KMS-11 (cell line): ENCODE measurements around the gene TPBGL.

ENCODE experiments used
- H2AFZ ChIP-seq: fragments of 200-600 bp; sonication (generic); 2 replicates; pipeline ENCODE4 v1.6.1; 2016; ENCODE audit warnings: antibody characterized with exemption, mixed run types, low read depth
- H3K27ac ChIP-seq: fragments of 200-600 bp; sonication (generic); 2 replicates; pipeline ENCODE4 v1.6.1; 2016; ENCODE audit warnings: mild to moderate bottlenecking, mixed run types
- H3K27me3 ChIP-seq: fragments of 200-600 bp; sonication (generic); 2 replicates; pipeline ENCODE4 v1.6.1; 2017; ENCODE audit warnings: mild to moderate bottlenecking, low read depth, mixed run types, moderate library complexity; ENCODE audit not compliant: insufficient read depth
- H3K36me3 ChIP-seq: fragments of 200-600 bp; sonication (generic); 2 replicates; pipeline ENCODE4 v1.6.1; 2017; ENCODE audit warnings: mild to moderate bottlenecking, mixed run types; ENCODE audit not compliant: insufficient read depth
- H3K4me1 ChIP-seq: fragments of 200-600 bp; sonication (generic); 2 replicates; pipeline ENCODE4 v1.6.1; 2016; ENCODE audit warnings: mild to moderate bottlenecking, low read depth, mixed run types; ENCODE audit not compliant: poor library complexity, severe bottlenecking
- H3K4me2 ChIP-seq: fragments of 200-600 bp; sonication (generic); 2 replicates; pipeline ENCODE4 v1.7.0; 2016; ENCODE audit warnings: mild to moderate bottlenecking, mixed run types
- H3K4me3 ChIP-seq: fragments of 200-600 bp; sonication (generic); IDR thresholded peaks from 2 replicates; pipeline ENCODE4 v1.6.1; 2017; ENCODE audit warnings: low read depth, low read length, mixed read lengths; ENCODE audit not compliant: insufficient read depth
- H3K79me2 ChIP-seq: fragments of 200-600 bp; sonication (generic); 2 replicates; pipeline ENCODE4 v1.6.1; 2016; ENCODE audit warnings: low read depth, mixed run types; ENCODE audit not compliant: insufficient read depth
- H3K9ac ChIP-seq: fragments of 200-600 bp; sonication (generic); 2 replicates; pipeline ENCODE4 v1.6.1; 2016; ENCODE audit warnings: mild to moderate bottlenecking, mixed run types
- H4K20me1 ChIP-seq: fragments of 200-600 bp; sonication (generic); 2 replicates; pipeline ENCODE4 v1.6.1; 2016; ENCODE audit warnings: mild to moderate bottlenecking, mixed run types; ENCODE audit not compliant: insufficient read depth
- CTCF ChIP-seq: fragments of 200-600 bp; sonication (generic); conservative IDR thresholded peaks from 2 replicates; pipeline ENCODE4 v1.6.1; 2017; ENCODE audit warnings: low read depth, mild to moderate bottlenecking, antibody characterized with exemption, low read length, moderate library complexity, mixed read lengths

Gene TPBGL

GRCh38 chr11:75242722-75243600, 2.4 kb downstream of the TPBGL start:
- TF ChIP-seq CTCF, result no peak
- Histone ChIP-seq H2AFZ (no peak overlapping the region), H3K36me3 (no peaks in the 10 kb centered on the region), H3K9ac (no peak overlapping the region), H3K4me1 (no peaks in the 10 kb centered on the region), H3K79me2 (no peaks in the 10 kb centered on the region), H3K27ac (no peak overlapping the region), H4K20me1 (no peaks in the 10 kb centered on the region), H3K27me3 (peaks cover 8% of the 10 kb centered on the region; the same call in 1 of the 2 replicates), H3K4me3 (no peak overlapping the region), H3K4me2 (no peak overlapping the region)

DNA sequence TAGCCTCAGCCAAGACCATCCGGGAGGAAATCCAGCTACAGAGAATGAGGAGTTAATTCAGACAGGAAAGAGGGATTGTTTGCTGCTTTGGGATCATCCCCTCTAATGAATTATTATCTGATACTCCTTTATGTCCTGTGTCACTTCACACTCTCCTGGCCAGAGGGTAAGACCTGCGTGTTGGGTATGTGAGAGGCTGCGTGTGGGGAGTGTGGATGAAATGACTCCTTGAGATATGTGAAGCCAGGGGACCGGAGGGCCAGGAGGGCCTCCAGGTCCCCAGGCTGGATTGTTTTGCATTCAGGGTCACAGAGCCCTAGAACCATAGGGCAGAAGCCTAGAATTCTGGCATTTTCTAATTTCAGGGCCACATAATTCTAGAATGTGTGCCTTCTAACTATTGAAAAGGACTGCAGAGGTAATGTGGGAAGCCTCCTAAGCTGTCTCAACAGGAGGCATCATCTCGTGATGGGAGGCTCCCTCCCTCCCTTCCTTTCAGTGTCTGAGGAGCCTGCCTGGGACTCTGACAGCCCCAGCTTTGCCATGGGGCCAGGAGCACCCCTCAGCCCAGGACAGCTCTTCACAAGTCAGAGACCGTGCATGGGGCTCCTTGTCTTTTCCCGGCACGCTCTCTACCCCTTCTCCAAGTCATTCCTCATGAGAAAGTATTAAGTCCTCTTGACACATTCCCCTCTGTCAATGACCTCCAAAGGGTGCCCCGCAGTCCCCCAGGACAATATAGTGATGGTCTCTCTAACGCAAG, 3.7 kb downstream of the TPBGL start:
- H2AFZ ChIP-seq, result no peak overlapping the region
- TF ChIP-seq CTCF, result no peak
- no peaks in the 10 kb centered on the region for H4K20me1 ChIP-seq
- no peaks in the 10 kb centered on the region for H3K36me3 ChIP-seq
- H3K79me2 ChIP-seq, result no peaks in the 10 kb centered on the region
- peaks cover 7% of the 10 kb centered on the region; the same call in 1 of the 2 replicates for H3K27me3 ChIP-seq
- no peak overlapping the region for H3K9ac ChIP-seq
- H3K4me1 ChIP-seq, result no peaks in the 10 kb centered on the region
- H3K27ac ChIP-seq, result no peak overlapping the region
- no peak overlapping the region for H3K4me3 ChIP-seq
- H3K4me2 ChIP-seq, result no peak overlapping the region

DNA sequence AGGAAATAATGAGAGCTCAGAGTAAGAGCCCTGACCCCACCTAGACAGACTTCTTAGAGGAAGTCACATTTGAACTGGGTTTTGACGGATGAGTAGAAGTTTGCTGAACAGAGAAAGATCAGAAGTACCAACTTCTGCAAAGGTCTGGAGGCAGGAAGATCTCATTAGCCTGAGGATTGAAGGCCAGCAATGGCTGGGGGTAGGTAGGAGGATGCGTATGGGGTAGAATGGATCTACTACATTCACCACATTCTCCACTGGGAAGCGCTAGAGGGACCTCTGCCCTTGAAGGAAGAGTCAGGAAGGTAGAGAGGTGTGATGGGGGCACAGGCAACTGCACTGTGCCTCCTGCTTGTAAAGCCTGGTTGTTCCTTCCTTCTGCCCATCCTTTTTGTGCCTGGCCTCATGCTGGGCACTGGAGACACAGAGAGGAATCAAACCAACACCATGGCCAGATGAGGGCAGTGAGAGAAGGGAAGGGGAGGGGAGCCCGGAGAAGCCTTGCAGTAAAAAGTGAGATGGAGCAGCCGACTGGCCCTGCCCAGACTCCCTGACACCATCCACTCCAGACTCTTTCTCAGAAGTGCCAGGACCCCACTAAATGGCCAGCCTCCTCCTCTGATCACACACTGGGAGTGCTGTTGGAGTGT, 4.9 kb downstream of the TPBGL start:
- Histone ChIP-seq H3K4me1 (no peaks in the 10 kb centered on the region), H3K4me2 (no peak overlapping the region), H2AFZ (no peak overlapping the region)

More for the DNA sequence above, 4.9 kb downstream of the TPBGL start:
- H3K36me3 ChIP-seq, result no peaks in the 10 kb centered on the region
- H3K27ac ChIP-seq, result no peak overlapping the region
- H3K9ac ChIP-seq, result no peak overlapping the region
- no peak overlapping the region for H3K4me3 ChIP-seq
- no peaks in the 10 kb centered on the region for H3K79me2 ChIP-seq
- H3K27me3 ChIP-seq, result peaks cover 7% of the 10 kb centered on the region; the same call in 1 of the 2 replicates
- TF ChIP-seq CTCF, result no peak
- no peaks in the 10 kb centered on the region for H4K20me1 ChIP-seq
